ENCODE data around the gene FOXC2. TPM values are rescaled to one million over a fixed set of nuclear protein-coding genes. Genes with fewer than 3 reads are reported as not detected.

Gene FOXC2
- total RNA-seq, 4 donors from 2014 or later, result 0.09 to 0.57 (median 0.40) TPM

GRCh38 chr16:86575095-86575685 is 8.6 kb downstream of the FOXC2 start:
- Histone ChIP-seq H3K4me1 (peaks cover 7 to 36% (median 13%) of the 10 kb centered on the region in 3 donors), H3K27ac (peak overlapping the region in 1 of 4 donors; percentile 70), H3K4me3 (peak overlapping the region in 2 of 4 donors; percentile 43 to 65), H3K9me3 (no peaks in the 10 kb centered on the region), H3K27me3 (peaks cover 8 to 100% (median 36%) of the 10 kb centered on the region in 4 donors), H3K36me3 (no peaks in the 10 kb centered on the region)
- intact Hi-C loops (cut with DNase I), result loop anchor here (10.0 kb wide), 1 partner anchor 300 kb away; no protein-coding TSS in a partner anchor
- 82 to 86% methylated on average over 11 to 13 of the region's 17 CpGs for WGBS, 2 donors
- TF ChIP-seq POLR2A (IDR thresholded peaks at IDR 0.05), result no peak
- TF ChIP-seq, protein P1, sequence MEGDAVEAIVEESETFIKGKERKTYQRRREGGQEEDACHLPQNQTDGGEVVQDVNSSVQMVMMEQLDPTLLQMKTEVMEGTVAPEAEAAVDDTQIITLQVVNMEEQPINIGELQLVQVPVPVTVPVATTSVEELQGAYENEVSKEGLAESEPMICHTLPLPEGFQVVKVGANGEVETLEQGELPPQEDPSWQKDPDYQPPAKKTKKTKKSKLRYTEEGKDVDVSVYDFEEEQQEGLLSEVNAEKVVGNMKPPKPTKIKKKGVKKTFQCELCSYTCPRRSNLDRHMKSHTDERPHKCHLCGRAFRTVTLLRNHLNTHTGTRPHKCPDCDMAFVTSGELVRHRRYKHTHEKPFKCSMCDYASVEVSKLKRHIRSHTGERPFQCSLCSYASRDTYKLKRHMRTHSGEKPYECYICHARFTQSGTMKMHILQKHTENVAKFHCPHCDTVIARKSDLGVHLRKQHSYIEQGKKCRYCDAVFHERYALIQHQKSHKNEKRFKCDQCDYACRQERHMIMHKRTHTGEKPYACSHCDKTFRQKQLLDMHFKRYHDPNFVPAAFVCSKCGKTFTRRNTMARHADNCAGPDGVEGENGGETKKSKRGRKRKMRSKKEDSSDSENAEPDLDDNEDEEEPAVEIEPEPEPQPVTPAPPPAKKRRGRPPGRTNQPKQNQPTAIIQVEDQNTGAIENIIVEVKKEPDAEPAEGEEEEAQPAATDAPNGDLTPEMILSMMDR (IDR thresholded peaks at IDR 0.05), result no peak
- no peak for DNase-seq

GRCh38 chr16:86575754-86576557 is 9.3 kb downstream of the FOXC2 start:
- TF ChIP-seq, protein P1 (IDR thresholded peaks at IDR 0.05), result peak in 5 of 6 experiments; percentile 31 to 60 (median 42)
- TF ChIP-seq POLR2A (IDR thresholded peaks at IDR 0.05), result peak in 1 of 4 donors; percentile 34
- Histone ChIP-seq H3K27me3 (peaks cover 8 to 100% (median 35%) of the 10 kb centered on the region in 4 donors), H3K4me3 (peak overlapping the region; percentile 22 to 65 (median 36)), H3K27ac (peak overlapping the region; percentile 15 to 72 (median 54)), H3K36me3 (no peaks in the 10 kb centered on the region), H3K4me1 (peaks cover 7 to 36% (median 13%) of the 10 kb centered on the region in 3 donors), H3K9me3 (no peaks in the 10 kb centered on the region)
- no peak for DNase-seq
- WGBS, 2 donors, result 1 to 3% methylated on average over 23 to 40 of the region's 54 CpGs
- intact Hi-C loops (cut with DNase I), result loop anchor here (10.0 kb wide), 1 partner anchor 299 kb away; no protein-coding TSS in a partner anchor

DNA sequence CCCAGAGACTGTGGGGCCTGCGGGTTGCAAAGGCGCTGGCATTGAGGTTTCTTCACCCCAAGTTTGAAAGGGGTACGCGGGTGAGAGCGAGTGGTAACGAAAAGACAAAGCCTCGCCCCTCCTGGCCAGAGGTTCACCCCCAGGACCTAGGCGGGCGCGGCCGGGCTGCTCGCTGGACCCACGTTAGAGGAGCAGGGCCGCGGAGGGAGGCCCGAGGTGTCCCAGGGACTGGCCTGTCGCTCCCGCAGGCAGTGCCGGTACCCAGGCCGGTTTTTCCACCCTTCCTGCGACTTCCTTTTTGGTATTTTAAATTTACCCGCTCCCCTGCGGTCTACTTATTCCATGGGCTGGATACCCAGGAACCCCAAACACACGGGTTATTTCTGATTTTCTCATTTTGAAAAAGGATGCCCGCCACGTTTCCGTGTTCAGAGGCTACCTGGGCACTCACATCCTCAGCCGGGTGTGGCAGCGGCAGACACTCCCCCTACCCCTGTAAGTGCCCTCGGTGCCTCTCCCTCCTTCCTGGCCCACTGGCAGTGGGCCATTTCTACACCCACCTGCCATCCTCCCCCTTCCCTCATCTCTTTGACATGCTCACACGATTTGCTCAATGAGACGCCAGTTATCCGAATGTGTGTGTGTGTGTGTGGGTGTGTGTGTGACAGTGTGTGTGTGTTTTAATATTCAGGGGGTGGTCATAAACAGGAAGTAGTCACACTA is 10.1 kb downstream of the FOXC2 start:
- H3K27ac ChIP-seq, result peak overlapping the region; percentile 15 to 72 (median 54)
- peaks cover 8 to 100% (median 34%) of the 10 kb centered on the region in 4 donors for H3K27me3 ChIP-seq
- DNase-seq, result no peak
- no peak for TF ChIP-seq POLR2A (IDR thresholded peaks at IDR 0.05)
- TF ChIP-seq, protein P1 (IDR thresholded peaks at IDR 0.05), result no peak
- WGBS, 2 donors, result 23 to 33% methylated on average over 19 of the region's 33 CpGs
- no peaks in the 10 kb centered on the region for H3K36me3 ChIP-seq
- intact Hi-C loops (cut with DNase I), result loop anchor here (10.0 kb wide), 1 partner anchor 298 kb away; no protein-coding TSS in a partner anchor
- H3K4me1 ChIP-seq, result peaks cover 7 to 36% (median 13%) of the 10 kb centered on the region in 3 donors
- H3K9me3 ChIP-seq, result no peaks in the 10 kb centered on the region
- peak overlapping the region; percentile 22 to 65 (median 36) for H3K4me3 ChIP-seq

- Histone ChIP-seq H3K4me3 (peak overlapping the region in 1 of 4 donors; percentile 43), H3K27me3 (peaks cover 8 to 94% (median 34%) of the 10 kb centered on the region in 4 donors), H3K27ac (peak overlapping the region in 3 of 4 donors; percentile 41 to 72 (median 68)), H3K9me3 (no peaks in the 10 kb centered on the region), H3K36me3 (no peaks in the 10 kb centered on the region), H3K4me1 (peaks cover 7 to 36% (median 13%) of the 10 kb centered on the region in 3 donors)
- no peak for DNase-seq
- WGBS, 2 donors, result 65 to 86% methylated on average over 6 to 10 of the region's 12 CpGs
- no peak for TF ChIP-seq POLR2A (IDR thresholded peaks at IDR 0.05)
- TF ChIP-seq, protein P1 (IDR thresholded peaks at IDR 0.05), result no peak
- intact Hi-C loops (cut with DNase I), result loop anchor here (10.0 kb wide), 1 partner anchor 297 kb away; no protein-coding TSS in a partner anchor
These were observed 10.8 kb downstream of the FOXC2 start for GRCh38 chr16:86577314-86577971.

All from esophagus squamous epithelium (tissue), 5 donors.